H1 (cell line): ENCODE results near the gene TRIM27. TPM values are rescaled to one million over a fixed set of nuclear protein-coding genes. Genes with fewer than 3 reads are reported as not detected.

Source experiments
- CTBP2 ChIP-seq: IDR thresholded peaks from 2 replicates; pipeline ENCODE4 v1.7.0; 2011; ENCODE audit warnings: borderline replicate concordance, mild to moderate bottlenecking, moderate library complexity, mixed read lengths, low read length; ENCODE audit not compliant: insufficient read depth, insufficient read length
- RXRA ChIP-seq: IDR thresholded peaks from 2 replicates; pipeline ENCODE4 v1.6.1; 2011; ENCODE audit warnings: low read depth, mild to moderate bottlenecking, low read length, moderate library complexity; ENCODE audit not compliant: insufficient read depth
- polyA plus RNA-seq, 7 experiments: library from polyadenylated mRNA; depleted of rRNA in 3 of 7; stranded (reverse) in 5 of 7; unstranded in 2 of 7; fragments of >200 nt in 5 of 7; fragments of 200-250 nt in 2 of 7; gene quantifications; 1 replicate in 5 of 7; 2 replicates in 1 of 7; 4 replicates in 1 of 7; pipeline versions ENCODE4 v1.2.1 to v1.2.3, GENCODE V29; 2011 to 2013; ENCODE audit warnings: missing spikeins in 2 of 7, mixed read lengths in 2 of 7
- total RNA-seq: library from RNA; stranded (reverse); fragmentation: NEBNext Ultra II Directional; extraction: Animal tissue kit (Norgen Biotek cat#: 25700); gene quantifications from 2 replicates; pipeline ENCODE4 v1.2.1, GENCODE V29; 2021
- TF ChIP-seq, protein P1 (sequence below): fragments of 300-600 bp; sonication (generic); IDR thresholded peaks from 2 replicates; pipeline ENCODE4 v1.7.1; 2012; ENCODE audit warnings: low read length, moderate library complexity, mild to moderate bottlenecking, inconsistent platforms; ENCODE audit not compliant: insufficient replicate concordance

The TRIM27 gene
- total and polyA plus RNA-seq, 2 of the 8 experiments (the other 6 are each of a cell fraction or from before 2014, with no cell fraction given): 76.4 to 85.9 TPM

DNA sequence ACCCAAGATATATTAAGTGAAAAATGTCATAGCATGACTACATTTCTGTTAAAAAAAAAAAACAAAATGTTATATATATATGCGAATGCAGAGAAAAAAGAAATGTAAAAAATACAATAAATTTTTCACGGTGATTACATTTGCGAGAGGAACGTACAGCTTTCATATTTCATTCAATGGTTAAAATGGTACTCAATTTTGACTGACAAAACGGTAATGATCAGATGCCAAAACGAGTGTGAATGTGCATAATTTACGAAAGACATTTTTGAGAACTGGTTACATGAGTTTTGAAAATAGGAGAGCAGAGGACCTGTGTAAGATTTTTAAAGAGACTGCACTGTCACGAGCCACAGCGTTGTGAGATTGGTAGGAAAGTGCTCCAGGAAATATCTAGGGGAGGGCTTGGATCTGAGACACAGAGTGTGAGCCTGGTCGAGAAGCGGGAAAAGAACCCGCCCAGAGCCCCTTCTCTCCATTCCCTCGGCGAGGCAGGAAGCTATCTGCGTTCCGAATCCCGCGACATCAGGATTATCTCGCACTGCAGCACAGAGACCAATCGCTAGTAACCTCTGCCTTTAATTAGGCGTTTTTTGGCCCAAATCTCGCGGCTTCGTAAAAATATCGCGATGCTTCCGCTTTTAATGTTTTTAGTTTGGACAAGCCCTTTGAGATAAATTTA lies 28.5 kb downstream of the TRIM27 start (continued):
- TF ChIP-seq CTBP2 (no peak), RXRA (no peak)
- TF ChIP-seq, protein P1, sequence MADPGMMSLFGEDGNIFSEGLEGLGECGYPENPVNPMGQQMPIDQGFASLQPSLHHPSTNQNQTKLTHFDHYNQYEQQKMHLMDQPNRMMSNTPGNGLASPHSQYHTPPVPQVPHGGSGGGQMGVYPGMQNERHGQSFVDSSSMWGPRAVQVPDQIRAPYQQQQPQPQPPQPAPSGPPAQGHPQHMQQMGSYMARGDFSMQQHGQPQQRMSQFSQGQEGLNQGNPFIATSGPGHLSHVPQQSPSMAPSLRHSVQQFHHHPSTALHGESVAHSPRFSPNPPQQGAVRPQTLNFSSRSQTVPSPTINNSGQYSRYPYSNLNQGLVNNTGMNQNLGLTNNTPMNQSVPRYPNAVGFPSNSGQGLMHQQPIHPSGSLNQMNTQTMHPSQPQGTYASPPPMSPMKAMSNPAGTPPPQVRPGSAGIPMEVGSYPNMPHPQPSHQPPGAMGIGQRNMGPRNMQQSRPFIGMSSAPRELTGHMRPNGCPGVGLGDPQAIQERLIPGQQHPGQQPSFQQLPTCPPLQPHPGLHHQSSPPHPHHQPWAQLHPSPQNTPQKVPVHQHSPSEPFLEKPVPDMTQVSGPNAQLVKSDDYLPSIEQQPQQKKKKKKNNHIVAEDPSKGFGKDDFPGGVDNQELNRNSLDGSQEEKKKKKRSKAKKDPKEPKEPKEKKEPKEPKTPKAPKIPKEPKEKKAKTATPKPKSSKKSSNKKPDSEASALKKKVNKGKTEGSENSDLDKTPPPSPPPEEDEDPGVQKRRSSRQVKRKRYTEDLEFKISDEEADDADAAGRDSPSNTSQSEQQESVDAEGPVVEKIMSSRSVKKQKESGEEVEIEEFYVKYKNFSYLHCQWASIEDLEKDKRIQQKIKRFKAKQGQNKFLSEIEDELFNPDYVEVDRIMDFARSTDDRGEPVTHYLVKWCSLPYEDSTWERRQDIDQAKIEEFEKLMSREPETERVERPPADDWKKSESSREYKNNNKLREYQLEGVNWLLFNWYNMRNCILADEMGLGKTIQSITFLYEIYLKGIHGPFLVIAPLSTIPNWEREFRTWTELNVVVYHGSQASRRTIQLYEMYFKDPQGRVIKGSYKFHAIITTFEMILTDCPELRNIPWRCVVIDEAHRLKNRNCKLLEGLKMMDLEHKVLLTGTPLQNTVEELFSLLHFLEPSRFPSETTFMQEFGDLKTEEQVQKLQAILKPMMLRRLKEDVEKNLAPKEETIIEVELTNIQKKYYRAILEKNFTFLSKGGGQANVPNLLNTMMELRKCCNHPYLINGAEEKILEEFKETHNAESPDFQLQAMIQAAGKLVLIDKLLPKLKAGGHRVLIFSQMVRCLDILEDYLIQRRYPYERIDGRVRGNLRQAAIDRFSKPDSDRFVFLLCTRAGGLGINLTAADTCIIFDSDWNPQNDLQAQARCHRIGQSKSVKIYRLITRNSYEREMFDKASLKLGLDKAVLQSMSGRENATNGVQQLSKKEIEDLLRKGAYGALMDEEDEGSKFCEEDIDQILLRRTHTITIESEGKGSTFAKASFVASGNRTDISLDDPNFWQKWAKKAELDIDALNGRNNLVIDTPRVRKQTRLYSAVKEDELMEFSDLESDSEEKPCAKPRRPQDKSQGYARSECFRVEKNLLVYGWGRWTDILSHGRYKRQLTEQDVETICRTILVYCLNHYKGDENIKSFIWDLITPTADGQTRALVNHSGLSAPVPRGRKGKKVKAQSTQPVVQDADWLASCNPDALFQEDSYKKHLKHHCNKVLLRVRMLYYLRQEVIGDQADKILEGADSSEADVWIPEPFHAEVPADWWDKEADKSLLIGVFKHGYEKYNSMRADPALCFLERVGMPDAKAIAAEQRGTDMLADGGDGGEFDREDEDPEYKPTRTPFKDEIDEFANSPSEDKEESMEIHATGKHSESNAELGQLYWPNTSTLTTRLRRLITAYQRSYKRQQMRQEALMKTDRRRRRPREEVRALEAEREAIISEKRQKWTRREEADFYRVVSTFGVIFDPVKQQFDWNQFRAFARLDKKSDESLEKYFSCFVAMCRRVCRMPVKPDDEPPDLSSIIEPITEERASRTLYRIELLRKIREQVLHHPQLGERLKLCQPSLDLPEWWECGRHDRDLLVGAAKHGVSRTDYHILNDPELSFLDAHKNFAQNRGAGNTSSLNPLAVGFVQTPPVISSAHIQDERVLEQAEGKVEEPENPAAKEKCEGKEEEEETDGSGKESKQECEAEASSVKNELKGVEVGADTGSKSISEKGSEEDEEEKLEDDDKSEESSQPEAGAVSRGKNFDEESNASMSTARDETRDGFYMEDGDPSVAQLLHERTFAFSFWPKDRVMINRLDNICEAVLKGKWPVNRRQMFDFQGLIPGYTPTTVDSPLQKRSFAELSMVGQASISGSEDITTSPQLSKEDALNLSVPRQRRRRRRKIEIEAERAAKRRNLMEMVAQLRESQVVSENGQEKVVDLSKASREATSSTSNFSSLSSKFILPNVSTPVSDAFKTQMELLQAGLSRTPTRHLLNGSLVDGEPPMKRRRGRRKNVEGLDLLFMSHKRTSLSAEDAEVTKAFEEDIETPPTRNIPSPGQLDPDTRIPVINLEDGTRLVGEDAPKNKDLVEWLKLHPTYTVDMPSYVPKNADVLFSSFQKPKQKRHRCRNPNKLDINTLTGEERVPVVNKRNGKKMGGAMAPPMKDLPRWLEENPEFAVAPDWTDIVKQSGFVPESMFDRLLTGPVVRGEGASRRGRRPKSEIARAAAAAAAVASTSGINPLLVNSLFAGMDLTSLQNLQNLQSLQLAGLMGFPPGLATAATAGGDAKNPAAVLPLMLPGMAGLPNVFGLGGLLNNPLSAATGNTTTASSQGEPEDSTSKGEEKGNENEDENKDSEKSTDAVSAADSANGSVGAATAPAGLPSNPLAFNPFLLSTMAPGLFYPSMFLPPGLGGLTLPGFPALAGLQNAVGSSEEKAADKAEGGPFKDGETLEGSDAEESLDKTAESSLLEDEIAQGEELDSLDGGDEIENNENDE: no peak
